Stimulated activated CD4-positive, alpha-beta T cell treated with anti-CD3 and anti-CD28 coated beads, Interleukin-15, amount 100 ng/mL, for 24 hours (primary cell): ENCODE measurements around the gene TNPO3.

ENCODE experiments used
- DNase-seq: peaks from one replicate; pipeline ENCODE4 v3.0.0-alpha.2; 2020

The TNPO3 gene

DNA sequence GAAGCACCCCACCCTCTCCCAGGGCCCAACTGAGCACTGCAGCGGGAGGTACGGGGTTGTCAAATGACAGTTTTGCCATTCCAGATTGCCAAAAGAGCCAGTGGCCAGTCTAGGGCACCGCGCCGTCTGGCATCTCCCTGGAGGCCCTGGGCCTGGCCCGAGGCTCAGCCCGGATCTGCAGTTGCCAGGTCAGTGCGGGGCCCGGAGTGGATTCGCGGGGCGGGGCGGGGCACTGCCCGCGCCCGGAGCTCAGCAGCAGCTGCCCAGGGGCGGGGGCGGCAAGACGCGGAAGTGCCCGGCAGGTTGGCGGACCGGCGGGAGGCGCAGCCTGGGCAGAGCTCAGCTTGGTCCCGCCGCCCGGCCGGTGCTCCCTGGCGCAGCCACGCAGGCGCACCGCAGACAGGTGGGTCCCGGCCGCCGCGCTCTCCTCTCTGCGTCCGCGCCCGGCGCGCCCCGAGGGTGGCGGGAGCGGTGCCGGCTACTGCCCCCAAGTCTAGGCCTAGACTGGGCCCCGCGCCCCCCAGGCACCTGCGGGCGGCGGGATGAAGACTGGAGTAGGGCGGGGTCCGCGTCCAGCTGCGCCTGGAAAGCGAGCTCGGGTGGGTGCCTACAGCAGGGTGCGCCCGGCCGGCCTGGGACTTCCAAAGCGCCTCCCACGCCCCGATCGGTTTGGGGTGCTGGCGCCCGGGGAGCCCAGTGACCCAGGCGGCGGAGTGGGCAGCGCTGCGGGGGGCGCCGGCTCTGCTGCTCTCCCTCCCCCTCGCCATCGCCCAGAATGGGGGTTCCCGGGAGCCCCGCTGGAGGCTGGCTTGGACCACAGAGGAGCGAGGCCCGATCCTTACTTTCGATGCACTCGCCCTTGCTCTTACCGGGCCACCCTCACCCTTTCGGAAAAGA lies 117.0 kb downstream of the TNPO3 start, which contains the start of gene IRF5:
Gene IRF5, plus strand, starts transcription at position 281 of the 897 bp plus-strand sequence. CDS start 4,155 bp downstream, outside the sequence.
- peak; percentile 54 for DNase-seq

- no peak for DNase-seq
These were observed 117.7 kb downstream of the TNPO3 start for GRCh38 chr7:128937271-128937646.

GRCh38 chr7:128936798-128937197 lies 118.1 kb downstream of the TNPO3 start:
- DNase-seq, result no peak

- DNase-seq, result no peak
These were observed 119.6 kb downstream of the TNPO3 start for GRCh38 chr7:128935342-128935730.

DNA sequence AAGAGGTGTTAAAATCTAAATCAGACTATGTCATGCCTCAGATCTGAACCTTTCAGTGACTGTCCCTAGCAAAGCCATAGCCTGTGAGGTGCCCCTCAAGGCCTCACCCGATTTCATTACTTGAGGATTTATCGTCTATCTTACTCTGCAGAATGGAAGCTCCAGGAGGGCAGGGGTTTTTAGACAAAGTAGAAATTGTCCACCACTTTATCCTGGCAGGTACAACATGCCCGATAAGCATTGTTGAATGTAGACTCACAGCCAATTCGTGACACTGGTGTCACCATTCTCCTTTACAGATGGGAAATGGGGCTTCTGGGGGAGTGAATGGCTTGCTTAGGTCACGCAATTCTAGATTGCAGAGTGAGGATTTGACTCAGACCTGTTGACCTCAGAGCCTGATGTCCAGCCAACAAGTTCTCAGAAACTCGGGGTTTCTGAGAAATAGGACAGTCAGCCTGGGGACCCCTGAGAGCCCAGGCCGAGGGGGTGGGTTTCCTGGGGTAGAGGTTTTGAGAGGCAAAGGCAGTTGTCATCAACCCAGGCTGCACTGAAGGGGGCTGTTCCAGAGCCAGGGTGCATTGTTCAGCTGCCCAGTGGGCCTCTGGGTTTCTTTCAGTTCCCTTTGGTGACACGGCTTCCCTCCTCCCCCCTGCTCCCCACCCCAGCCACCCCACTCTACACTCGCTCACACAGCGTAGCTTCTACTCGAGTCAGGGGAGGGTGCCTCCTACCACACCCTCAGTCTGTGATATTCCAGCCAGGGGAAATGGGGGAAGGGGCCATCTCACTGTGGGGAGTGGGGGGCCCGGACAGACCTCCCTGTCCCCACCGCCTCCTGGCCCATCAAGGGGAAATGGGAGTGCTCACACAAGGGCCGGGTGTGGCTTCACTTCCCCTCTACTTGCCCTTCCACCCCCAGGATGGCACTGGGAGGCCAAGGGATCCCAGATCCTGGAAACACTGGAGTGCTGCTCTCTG lies 120.3 kb downstream of the TNPO3 start:
- no peak for DNase-seq

- peak; percentile 62 for DNase-seq
These were observed 121.6 kb downstream of the TNPO3 start for GRCh38 chr7:128933180-128933891.

DNA sequence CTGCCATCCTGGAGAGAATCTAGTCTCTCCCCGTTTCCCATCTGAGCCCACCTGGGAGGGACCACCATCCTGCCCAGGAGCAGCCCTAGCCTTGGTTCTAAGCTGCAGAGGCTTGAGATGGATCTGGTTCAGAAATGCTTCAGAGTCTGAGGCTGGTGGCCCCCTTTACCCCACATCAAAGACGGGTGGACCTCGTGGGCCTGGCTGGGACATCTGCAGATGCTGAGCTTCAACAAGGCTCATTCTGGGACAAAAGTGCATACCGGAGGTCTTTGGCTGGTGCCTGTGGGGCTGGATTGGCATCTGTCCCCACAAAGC lies 122.1 kb downstream of the TNPO3 start:
- no peak for DNase-seq

DNA sequence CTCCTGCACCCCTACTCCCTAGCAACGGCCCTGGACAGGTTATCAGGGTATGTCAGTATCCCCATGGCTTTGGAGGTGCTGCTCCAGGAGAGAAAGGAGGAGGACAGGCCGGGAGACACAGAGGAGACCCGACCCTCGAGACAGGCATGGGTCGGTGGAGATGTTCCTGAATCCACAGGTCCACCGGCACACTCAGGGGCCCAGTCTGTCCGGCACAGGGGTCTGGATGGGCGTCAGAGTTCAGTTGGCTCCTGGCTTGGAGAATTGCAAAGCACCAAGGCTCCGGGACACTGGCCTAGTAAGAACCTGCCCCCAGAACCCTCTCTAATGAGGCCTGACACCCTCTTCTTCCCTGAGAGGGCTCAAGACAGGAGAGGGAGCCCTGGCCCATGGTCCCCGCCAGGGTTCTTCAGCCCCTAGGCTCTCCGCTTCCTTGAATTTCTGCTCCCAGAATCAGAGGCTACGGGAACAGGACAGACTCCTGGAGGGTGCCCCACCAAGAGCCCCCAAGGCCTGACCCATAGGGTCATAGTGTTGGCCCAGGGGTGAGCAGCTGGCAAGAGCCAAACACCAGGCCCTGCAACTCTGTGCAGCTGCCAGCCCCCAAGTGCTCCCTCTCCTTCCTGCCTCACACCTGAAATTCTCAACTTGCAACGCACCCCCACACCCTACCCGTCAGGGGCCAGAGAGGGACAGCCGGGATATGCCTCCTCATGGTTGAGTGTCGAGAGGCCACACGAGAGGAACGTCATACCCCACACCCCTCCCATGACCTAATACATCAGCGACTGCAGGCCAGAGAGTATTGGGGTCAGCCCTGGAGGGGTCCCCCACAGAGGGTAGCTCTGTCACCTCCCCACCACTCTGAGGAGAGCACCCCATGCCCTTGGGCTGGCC lies 122.7 kb downstream of the TNPO3 start:
- no peak for DNase-seq

GRCh38 chr7:128931190-128931798 lies 123.6 kb downstream of the TNPO3 start:
- no peak for DNase-seq

DNA sequence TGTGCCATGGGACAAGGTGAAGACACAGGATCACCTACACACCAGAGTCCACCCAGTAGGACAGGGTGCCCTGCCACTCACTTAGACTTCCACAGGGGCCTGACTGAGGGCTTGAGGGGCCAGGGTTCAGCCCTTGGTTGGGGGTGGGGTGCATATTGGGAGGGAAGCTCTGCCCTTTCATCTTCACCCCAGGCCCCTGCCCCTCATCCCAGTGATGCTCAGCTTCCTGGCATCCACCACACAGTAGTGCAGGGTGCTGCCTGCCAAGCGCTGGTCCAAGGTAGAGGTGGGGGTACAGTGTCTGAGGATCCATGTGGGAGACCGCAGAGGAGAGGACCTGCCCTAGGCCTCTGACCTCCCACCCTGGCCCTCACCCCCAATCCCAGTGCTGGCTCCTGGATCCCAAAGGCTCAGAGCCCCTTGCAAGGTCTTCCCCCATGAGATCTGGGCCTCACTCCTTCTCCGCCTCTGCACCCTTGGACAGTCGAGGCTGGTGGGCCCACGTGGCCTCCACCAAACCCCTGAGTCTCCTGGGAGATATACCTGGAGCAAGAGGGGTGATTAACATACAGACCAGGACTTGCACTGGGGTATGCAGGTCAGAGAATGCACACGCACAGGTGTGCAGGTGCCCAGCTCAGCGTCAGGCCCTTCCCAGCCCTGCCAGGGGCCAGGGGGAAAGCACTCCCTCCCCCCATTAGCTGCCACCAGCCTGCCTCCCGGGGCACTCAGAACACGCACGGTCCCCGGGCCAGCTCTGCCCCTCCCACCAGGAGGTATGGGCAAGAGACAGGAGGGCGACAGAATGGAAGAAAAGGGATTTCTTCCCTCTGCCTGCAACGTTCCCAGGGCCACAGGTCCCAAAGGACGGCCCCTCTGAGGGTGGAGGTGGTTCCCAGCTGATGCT lies 125.8 kb downstream of the TNPO3 start:
- DNase-seq, result no peak

GRCh38 chr7:128928159-128928813 lies 126.6 kb downstream of the TNPO3 start:
- DNase-seq, result no peak

DNA sequence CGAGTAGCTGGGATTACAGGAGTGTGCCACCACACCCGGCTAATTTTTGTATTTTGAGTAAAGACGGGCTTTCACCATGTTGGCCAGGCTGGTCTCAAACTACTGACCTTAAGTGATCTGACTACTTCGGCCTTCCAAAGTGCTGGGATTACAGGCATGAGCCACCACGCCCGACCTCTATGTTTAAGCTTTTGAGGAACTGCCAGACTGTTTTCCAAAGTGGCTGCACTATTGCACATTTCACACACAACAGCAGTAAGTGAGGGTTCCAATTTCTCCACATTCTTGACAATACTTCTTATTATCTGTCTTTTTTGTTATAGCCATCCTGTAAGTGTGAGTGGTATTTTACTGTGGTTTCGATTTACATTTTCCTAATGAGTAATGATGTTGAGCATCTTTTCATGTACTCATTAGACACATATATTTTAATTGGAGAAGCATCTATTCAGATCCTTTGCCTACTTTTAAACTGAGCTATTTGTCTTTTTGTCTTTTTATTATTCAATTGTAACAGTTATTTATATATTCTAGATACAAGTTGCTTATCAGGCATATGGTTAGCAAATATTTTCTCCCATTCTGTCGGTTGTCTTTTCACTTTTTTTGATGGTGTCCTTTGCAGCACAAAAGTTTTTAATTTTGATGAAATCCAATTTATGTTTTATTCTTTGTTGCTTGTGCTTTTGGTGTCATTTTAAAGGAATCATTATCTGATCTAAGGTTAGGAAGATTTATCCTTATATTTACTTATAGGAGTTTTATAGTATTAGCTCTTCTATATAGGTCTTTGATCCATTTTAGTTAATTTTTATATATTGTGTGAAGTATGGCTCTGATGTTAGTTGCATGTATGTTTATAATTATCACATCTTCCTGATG lies 130.0 kb downstream of the TNPO3 start:
- DNase-seq, result no peak

- no peak for DNase-seq
These were observed 131.5 kb downstream of the TNPO3 start for GRCh38 chr7:128923411-128923800.

DNA sequence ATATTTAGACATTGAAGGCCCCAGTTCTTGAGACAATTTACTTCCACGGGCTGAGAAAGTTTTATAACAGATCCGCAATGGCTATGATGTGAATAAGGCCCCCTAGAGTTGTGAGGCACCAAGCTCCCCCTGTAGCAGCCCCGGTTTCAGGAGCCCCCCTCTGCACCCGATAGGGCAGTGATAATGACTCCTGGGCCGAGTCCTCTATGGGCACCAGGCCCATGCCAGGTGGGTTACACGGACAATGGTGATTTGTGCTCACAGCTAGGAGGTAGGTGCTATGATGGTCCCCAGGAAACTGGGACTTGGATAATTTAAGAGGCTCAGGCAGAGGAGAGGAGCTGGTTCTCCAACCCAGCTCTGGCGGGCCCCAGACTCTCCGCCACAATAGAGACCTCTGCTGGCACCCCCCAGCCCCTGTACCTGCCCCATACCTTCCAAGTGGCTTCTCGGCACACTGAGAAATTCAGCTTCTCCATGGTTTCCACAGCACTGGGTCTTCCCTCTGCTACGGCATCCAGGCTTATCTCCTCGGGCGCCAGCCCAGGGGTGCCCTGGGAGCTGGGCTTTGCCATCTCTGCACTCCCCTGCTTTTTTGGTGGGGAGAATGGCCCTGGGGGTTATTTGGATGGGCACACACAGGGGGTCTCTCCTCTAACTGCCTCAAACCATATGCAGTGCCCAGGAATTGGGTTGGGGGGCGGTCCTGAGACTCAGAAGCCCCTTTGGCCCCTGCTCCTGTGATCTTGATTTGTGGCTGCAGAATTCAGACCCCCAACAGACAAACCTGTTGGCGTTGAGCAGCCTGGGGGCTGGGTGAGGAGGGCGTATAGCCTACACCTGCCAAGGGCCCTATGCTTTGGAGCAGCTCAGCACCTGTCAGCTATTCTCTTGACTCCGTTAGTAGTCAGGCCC lies 132.2 kb downstream of the TNPO3 start:
- DNase-seq, result no peak

GRCh38 chr7:128921866-128922440 lies 133.0 kb downstream of the TNPO3 start:
- no peak for DNase-seq

GRCh38 chr7:128920913-128921582 lies 133.9 kb downstream of the TNPO3 start:
- no peak for DNase-seq
